Measurements from ENCODE around the gene WDR37. TPM values are rescaled to one million over a fixed set of nuclear protein-coding genes. Genes with fewer than 3 reads are reported as not detected.
A peak's percentile ranks its signal among the peaks of the same experiment; 100 is the strongest.

The WDR37 gene
- total and polyA plus RNA-seq, 9 of the 15 experiments (the other 6 are each of a cell fraction or from before 2014, with no cell fraction given), result 2.3 to 11.6 (median 6.7) TPM

- peaks cover 2 to 9% of the 10 kb centered on the region in 2 experiments; a peak in 2 of 5 replicates for H3K27me3 ChIP-seq (ENCODE audit: control insufficient read depth in 2 of 2, insufficient read depth in 2 of 2, low read length in 2 of 2)
- no peak overlapping the region for H3K4me3 ChIP-seq
- H3K9me1 ChIP-seq (ENCODE audit: control insufficient read depth, insufficient read depth, low read length), result no peaks in the 10 kb centered on the region
- H2AFZ ChIP-seq (ENCODE audit: low read depth, low read length), result no peak overlapping the region
- peaks cover 7 to 18% of the 10 kb centered on the region in 2 experiments; a peak in 3 of 5 replicates for H3K4me1 ChIP-seq (replicated peaks in 1 of 2; ENCODE audit: control insufficient read depth in 2 of 2, insufficient read depth in 2 of 2, low read length in 2 of 2)
- no peaks in the 10 kb centered on the region for H3K79me2 ChIP-seq (ENCODE audit: control insufficient read depth, insufficient read depth, low read length)
- H3K9ac ChIP-seq (ENCODE audit: insufficient read depth in 1 of 2, low read depth in 2 of 2, low read length in 2 of 2), result no peak overlapping the region
- ChIA-PET POLR2A (interaction anchor here (0.5 to 1.0 kb wide), 3 partner anchors 16 to 361 kb away, joined by 3 read pairs; no protein-coding TSS in a partner anchor), CTCF (ENCODE audit: low intra/inter-chr PET ratio) (no interaction called here)
- no peaks in the 10 kb centered on the region for H3K9me3 ChIP-seq (replicated peaks; ENCODE audit: control insufficient read depth, insufficient read depth, low read depth, low read length)
- peak; percentile 77 for FAIRE-seq
- peak; percentile 30 to 67 (median 42) for DNase-seq (ENCODE audit: extremely low read depth in 1 of 4, low spot score in 3 of 4)
- no peak overlapping the region; the same call in 1 of the 2 replicates for H3K4me2 ChIP-seq (ENCODE audit: insufficient read depth, low read length)
- ATAC-seq, result peak; percentile 68
- H4K20me1 ChIP-seq (replicated peaks; ENCODE audit: control insufficient read depth, insufficient read depth, low read length), result no peaks in the 10 kb centered on the region
- no peaks in the 10 kb centered on the region for H3K36me3 ChIP-seq (ENCODE audit: control insufficient read depth, insufficient read depth, low read length)
- intact Hi-C loops (cut with micrococcal nuclease) (no loop called here), in situ Hi-C loops (cut with MboI) (no loop called here)
- WGBS (ENCODE audit: insufficient coverage, low coverage, missing lambda C conversion rate), result 31% methylated on average over 23 of the region's 23 CpGs
- BruUV-seq (replicated peaks), result no TSS peak
- H3K27ac ChIP-seq (ENCODE audit: extremely low read depth, low read depth, low read length), result no peak overlapping the region
- 0 out of 2 replicates have a peak, but pooled peaks have one; percentile 11 for TF ChIP-seq SMARCA4 (IDR thresholded peaks at IDR 0.05)
- TF ChIP-seq ATF1 (CRISPR knock-in tag; IDR thresholded peaks at IDR 0.05), result no peak
- TF ChIP-seq ATF1 (tag; IDR thresholded peaks at IDR 0.05), result peak; percentile 36; the same call in 1 of the 2 replicates
- TF ChIP-seq MEIS2 (IDR thresholded peaks at IDR 0.05; ENCODE audit: partially characterized antibody), result peak; percentile 19
- TF ChIP-seq CREM (IDR thresholded peaks at IDR 0.05; ENCODE audit: low read depth), result peak; percentile 23; the same call in 1 of the 2 replicates
- peak; percentile 49; the same call in 1 of the 2 replicates for TF ChIP-seq JUND (IDR thresholded peaks at IDR 0.05; ENCODE audit: borderline replicate concordance, low read depth, low read length)
- TF ChIP-seq JUND (tag; IDR thresholded peaks at IDR 0.05; ENCODE audit: borderline replicate concordance, low read depth, low read length), result peak; percentile 44; the same call in 1 of the 3 replicates
- TF ChIP-seq NRF1 (conservative IDR thresholded peaks at IDR 0.05 in 1 of 2, IDR thresholded peaks at IDR 0.05 in 1 of 2), result peak in 1 of 2 experiments; percentile 15; a peak in 1 of 4 replicates
- TF ChIP-seq, protein P1, sequence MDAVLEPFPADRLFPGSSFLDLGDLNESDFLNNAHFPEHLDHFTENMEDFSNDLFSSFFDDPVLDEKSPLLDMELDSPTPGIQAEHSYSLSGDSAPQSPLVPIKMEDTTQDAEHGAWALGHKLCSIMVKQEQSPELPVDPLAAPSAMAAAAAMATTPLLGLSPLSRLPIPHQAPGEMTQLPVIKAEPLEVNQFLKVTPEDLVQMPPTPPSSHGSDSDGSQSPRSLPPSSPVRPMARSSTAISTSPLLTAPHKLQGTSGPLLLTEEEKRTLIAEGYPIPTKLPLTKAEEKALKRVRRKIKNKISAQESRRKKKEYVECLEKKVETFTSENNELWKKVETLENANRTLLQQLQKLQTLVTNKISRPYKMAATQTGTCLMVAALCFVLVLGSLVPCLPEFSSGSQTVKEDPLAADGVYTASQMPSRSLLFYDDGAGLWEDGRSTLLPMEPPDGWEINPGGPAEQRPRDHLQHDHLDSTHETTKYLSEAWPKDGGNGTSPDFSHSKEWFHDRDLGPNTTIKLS (IDR thresholded peaks at IDR 0.05; ENCODE audit: borderline replicate concordance, low read depth), result no peak
- no peak for TF ChIP-seq NFE2L1 (tag; IDR thresholded peaks at IDR 0.05; ENCODE audit: borderline replicate concordance, low read depth)
- TF ChIP-seq CXXC5 (CRISPR knock-in tag; IDR thresholded peaks at IDR 0.05), result peak; percentile 64; the same call in 1 of the 2 replicates
- peak; percentile 88 for TF ChIP-seq MAFF (IDR thresholded peaks at IDR 0.05; ENCODE audit: low read length)
- peak; percentile 90 for TF ChIP-seq MAFG (tag; conservative IDR thresholded peaks at IDR 0.05)
- TF ChIP-seq, protein P2, sequence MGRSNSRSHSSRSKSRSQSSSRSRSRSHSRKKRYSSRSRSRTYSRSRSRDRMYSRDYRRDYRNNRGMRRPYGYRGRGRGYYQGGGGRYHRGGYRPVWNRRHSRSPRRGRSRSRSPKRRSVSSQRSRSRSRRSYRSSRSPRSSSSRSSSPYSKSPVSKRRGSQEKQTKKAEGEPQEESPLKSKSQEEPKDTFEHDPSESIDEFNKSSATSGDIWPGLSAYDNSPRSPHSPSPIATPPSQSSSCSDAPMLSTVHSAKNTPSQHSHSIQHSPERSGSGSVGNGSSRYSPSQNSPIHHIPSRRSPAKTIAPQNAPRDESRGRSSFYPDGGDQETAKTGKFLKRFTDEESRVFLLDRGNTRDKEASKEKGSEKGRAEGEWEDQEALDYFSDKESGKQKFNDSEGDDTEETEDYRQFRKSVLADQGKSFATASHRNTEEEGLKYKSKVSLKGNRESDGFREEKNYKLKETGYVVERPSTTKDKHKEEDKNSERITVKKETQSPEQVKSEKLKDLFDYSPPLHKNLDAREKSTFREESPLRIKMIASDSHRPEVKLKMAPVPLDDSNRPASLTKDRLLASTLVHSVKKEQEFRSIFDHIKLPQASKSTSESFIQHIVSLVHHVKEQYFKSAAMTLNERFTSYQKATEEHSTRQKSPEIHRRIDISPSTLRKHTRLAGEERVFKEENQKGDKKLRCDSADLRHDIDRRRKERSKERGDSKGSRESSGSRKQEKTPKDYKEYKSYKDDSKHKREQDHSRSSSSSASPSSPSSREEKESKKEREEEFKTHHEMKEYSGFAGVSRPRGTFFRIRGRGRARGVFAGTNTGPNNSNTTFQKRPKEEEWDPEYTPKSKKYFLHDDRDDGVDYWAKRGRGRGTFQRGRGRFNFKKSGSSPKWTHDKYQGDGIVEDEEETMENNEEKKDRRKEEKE (IDR thresholded peaks at IDR 0.05; ENCODE audit: borderline replicate concordance in 1 of 2, control insufficient read depth in 1 of 2, low read depth in 2 of 2, low read length in 1 of 2), result no peak
- no peak for TF ChIP-seq IFI16 (CRISPR knock-in tag; IDR thresholded peaks at IDR 0.05)
- TF ChIP-seq RFX1 (IDR thresholded peaks at IDR 0.05), result peak; percentile 90
These were observed 93.8 kb downstream of the WDR37 start for GRCh38 chr10:1149793-1150637.

Measured in K562 (cell line).